ENCODE results near the gene TVP23B. TPM values are rescaled to one million over a fixed set of nuclear protein-coding genes. Genes with fewer than 3 reads are reported as not detected.
"Not testable (repeated sequence)": the region's sequence is repeated elsewhere in the genome, so short reads cannot be mapped to it uniquely, and the experiment has no call there.

TVP23B gene
- total RNA-seq, 1 donor from 2014 or later, result 56.2 TPM

- DNase-seq (ENCODE audit: low read depth), result not testable (repeated sequence)
Observed at GRCh38 chr17:18786890-18787289, 5.9 kb downstream of the TVP23B start.

- DNase-seq (ENCODE audit: low read depth), result not testable (repeated sequence)
Observed at GRCh38 chr17:18791402-18791801, 10.4 kb downstream of the TVP23B start.

GRCh38 chr17:18794841-18795240 lies 13.9 kb downstream of the TVP23B start:
- DNase-seq (ENCODE audit: low read depth), result not testable (repeated sequence)

- DNase-seq (ENCODE audit: low read depth), result not testable (repeated sequence)
Observed at GRCh38 chr17:18796887-18797286, 15.9 kb downstream of the TVP23B start.

GRCh38 chr17:18803458-18804245 lies 22.7 kb downstream of the TVP23B start:
- not testable (repeated sequence) for DNase-seq (ENCODE audit: low read depth)

GRCh38 chr17:18815924-18816323 lies 34.9 kb downstream of the TVP23B start:
- DNase-seq (ENCODE audit: low read depth), result not testable (repeated sequence)

GRCh38 chr17:18816489-18817371 lies 35.7 kb downstream of the TVP23B start:
- peak; percentile 72 for DNase-seq (ENCODE audit: low read depth)

- DNase-seq (ENCODE audit: low read depth), result not testable (repeated sequence)
Observed at GRCh38 chr17:18821430-18821829, 40.4 kb downstream of the TVP23B start.

- DNase-seq (ENCODE audit: low read depth), result not testable (repeated sequence)
Observed at GRCh38 chr17:18827613-18828012, 46.6 kb downstream of the TVP23B start.

GRCh38 chr17:18848501-18848900 lies 67.5 kb downstream of the TVP23B start:
- no peak for DNase-seq (ENCODE audit: low read depth)

GRCh38 chr17:18850679-18851078 lies 69.7 kb downstream of the TVP23B start:
- no peak for DNase-seq (ENCODE audit: low read depth)

- no peak for DNase-seq (ENCODE audit: low read depth)
Observed at GRCh38 chr17:18851201-18851600, 70.2 kb downstream of the TVP23B start.

- DNase-seq (ENCODE audit: low read depth), result no peak
Observed at GRCh38 chr17:18854956-18855355, 74.0 kb downstream of the TVP23B start.

- peak; percentile 98 for DNase-seq (ENCODE audit: low read depth)
Observed at GRCh38 chr17:18855831-18856569, 75.0 kb downstream of the TVP23B start.

Other genes starting within 250 kb of the TVP23B start
- not detected in 2 replicates for gene TBC1D28, start 136.8 kb upstream of the TVP23B start, total RNA-seq
- 6.0 and 8.5 TPM in 2 replicates for gene FOXO3B, start 98.9 kb upstream of the TVP23B start, total RNA-seq
- gene FBXW10, start 37.1 kb upstream of the TVP23B start, total RNA-seq, result 0.13 TPM in 1 of 2 replicates, not detected in the other
- gene PRPSAP2, start 76.9 kb downstream of the TVP23B start, total RNA-seq, result 27.4 and 30.3 TPM in 2 replicates
- not detected in 2 replicates for gene SLC5A10, start 171.0 kb downstream of the TVP23B start, total RNA-seq
- 4.3 and 6.0 TPM in 2 replicates for gene FAM83G, start 223.6 kb downstream of the TVP23B start, total RNA-seq

Data from myocyte (in vitro differentiated cells).